Measurements from ENCODE around the gene VIM.
A peak's percentile ranks its signal among the peaks of the same experiment; 100 is the strongest.

The VIM gene

DNA sequence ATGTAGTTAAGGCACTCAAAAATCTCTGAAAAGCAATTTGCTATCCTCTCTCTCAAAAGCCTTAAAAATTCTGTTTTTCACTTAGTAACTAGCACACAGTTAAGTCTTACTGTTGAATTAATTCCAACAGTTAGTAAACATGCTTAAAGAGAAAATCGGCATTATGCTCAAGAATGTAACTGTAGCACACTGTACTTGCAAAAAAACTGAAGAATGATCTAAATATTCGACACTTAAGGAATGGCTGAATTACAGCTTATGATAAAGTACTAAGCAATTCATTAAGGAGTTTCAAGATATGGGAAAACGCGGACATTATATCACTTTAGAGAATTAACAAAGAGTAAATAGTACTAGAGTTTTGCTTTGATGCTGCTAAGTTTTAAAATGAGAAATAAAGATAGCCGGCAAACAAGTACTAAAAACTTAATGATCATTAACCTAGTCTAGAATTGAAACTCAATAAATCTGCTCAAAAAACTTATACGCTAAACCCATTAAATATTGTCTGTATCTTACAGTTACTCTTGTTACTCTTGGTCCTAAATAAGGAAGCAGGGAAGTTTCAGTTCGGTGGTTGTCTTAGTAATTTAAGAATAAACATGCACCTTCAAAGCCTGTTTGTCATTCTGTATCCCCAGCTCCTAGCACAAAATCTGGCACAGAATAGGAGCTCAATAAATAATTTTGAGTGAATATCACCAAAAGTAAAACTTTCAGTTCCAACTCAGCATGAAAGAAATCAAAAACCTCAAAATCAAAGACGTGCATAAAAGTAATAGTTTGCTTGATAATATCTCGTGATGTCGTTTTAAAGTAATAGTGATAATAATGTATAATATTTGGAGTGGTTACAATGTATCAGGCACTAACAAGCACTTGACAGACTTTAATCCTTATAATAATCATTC lies 27.8 kb upstream of the VIM start:
- no peak overlapping the region for H2BK15ac ChIP-seq (ENCODE audit: low read length)
- peaks cover 0 to 14% of the 10 kb centered on the region in 2 donors for H3K9me3 ChIP-seq (replicated peaks in 1 of 2; ENCODE audit: control insufficient read depth in 2 of 2, insufficient read depth in 1 of 2, low read depth in 1 of 2, low read length in 2 of 2)
- H3K36me3 ChIP-seq (replicated peaks in 1 of 2; ENCODE audit: control insufficient read depth in 2 of 2, insufficient read depth in 2 of 2, low read length in 2 of 2), result peaks cover 0 to 2% of the 10 kb centered on the region in 2 donors
- H3K27me3 ChIP-seq (ENCODE audit: control insufficient read depth in 3 of 3, insufficient read depth in 3 of 3, low read depth in 1 of 3, low read length in 3 of 3), result no peaks in the 10 kb centered on the region
- no peak overlapping the region for H3K23ac ChIP-seq (ENCODE audit: low read depth, low read length, poor library complexity)
- H2BK120ac ChIP-seq (ENCODE audit: low read depth, low read length), result no peak overlapping the region
- no peak overlapping the region for H3K18ac ChIP-seq (ENCODE audit: low read length)
- H4K8ac ChIP-seq (ENCODE audit: low read depth, low read length), result no peak overlapping the region
- WGBS, 2 donors (ENCODE audit: extremely low coverage in 2 of 2, insufficient read length in 2 of 2, insufficient replicate concordance in 1 of 2), result no CpG with 5 or more reads among the region's 10 CpGs
- H2AK5ac ChIP-seq (ENCODE audit: low read depth, low read length), result no peak overlapping the region
- no peak overlapping the region for H2BK12ac ChIP-seq (ENCODE audit: low read length)
- no peak overlapping the region for H2BK5ac ChIP-seq (ENCODE audit: low read length)
- peak overlapping the region; percentile 34 for H3K27ac ChIP-seq (replicated peaks; ENCODE audit: low read length)
- no peak overlapping the region for H2AFZ ChIP-seq (ENCODE audit: low read length)
- H3K79me1 ChIP-seq (ENCODE audit: low read depth, low read length), result peaks cover 2% of the 10 kb centered on the region
- H3K4ac ChIP-seq (ENCODE audit: low read length), result no peak overlapping the region
- H4K91ac ChIP-seq (ENCODE audit: low read depth, low read length, poor library complexity), result no peak overlapping the region
- no peak for DNase-seq (ENCODE audit: low spot score)
- H3K4me1 ChIP-seq (ENCODE audit: control insufficient read depth in 2 of 2, insufficient read depth in 1 of 2, low read depth in 1 of 2, low read length in 2 of 2), result peaks cover 5 to 15% of the 10 kb centered on the region in 2 donors
- peak overlapping the region; percentile 88 for H3K4me2 ChIP-seq (ENCODE audit: insufficient read depth, low read length, poor library complexity, severe bottlenecking)
- H3K4me3 ChIP-seq (ENCODE audit: low read length in 2 of 2), result peak overlapping the region in 1 of 2 donors; percentile 56
- H3K14ac ChIP-seq (ENCODE audit: low read length), result no peak overlapping the region
- H3K9ac ChIP-seq (ENCODE audit: low read depth, low read length, poor library complexity), result no peak overlapping the region

DNA sequence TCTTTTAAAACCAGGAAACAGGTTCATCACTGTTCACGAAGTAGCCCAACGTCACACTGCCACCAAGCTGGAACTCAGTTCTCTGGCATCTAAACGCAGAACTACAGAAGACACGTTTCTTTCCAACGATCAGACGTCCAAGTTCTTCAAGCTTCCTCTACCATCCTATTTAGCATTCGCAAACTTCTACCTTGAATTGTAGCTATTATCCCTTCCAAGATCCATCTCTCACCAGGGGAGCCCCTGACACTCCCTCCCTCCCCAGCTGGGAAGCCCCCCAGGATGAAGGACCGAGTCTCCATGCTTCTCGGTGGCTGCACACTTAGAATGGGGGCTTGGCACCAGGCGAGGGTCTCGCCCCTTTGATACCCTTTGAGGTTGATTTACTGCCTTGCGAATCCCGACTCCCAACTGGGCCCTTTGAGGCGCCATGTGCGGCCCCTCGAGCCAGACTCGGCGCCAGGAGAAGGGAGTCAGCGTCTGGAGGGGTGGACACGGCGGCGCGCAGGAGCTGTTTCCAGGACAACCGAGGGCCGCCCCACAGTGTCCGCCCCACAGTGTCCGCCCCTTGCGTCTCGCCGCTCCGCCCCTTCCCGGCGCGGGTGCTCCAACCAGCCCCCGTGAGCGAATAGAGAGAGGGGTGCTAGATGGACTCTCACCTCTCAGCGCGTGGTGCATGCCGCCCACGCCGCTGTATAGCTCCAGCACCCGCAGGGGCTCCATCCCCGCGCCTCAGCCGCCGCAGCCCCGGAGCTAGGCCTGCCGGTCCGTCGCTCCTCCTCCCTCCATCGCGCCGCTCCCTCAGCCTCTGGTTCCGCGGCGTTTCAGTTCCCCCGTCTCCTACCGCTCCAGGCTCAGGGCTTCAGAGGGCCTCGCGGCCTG lies 26.9 kb upstream of the VIM start, which contains the start of gene TRDMT1:
TRDMT1 (minus strand) TSS at position 761 of the 882 bp plus-strand sequence; CDS start at position 723, 38 bp downstream.
- no CpG with 5 or more reads among the region's 60 CpGs for WGBS, 2 donors (ENCODE audit: extremely low coverage in 2 of 2, insufficient read length in 2 of 2, insufficient replicate concordance in 1 of 2)
- H3K27me3 ChIP-seq (ENCODE audit: control insufficient read depth in 3 of 3, insufficient read depth in 3 of 3, low read depth in 1 of 3, low read length in 3 of 3), result no peaks in the 10 kb centered on the region
- no peak within 1 kb of the TSS for H3K14ac ChIP-seq (ENCODE audit: low read length)
- no peak within 1 kb of the TSS for H3K4ac ChIP-seq (ENCODE audit: low read length)
- peaks cover 2% of the 10 kb centered on the region for H3K79me1 ChIP-seq (ENCODE audit: low read depth, low read length)
- no peak within 1 kb of the TSS for H4K91ac ChIP-seq (ENCODE audit: low read depth, low read length, poor library complexity)
- DNase-seq (ENCODE audit: low spot score), result peak; percentile 96
- no peak within 1 kb of the TSS for H2AK5ac ChIP-seq (ENCODE audit: low read depth, low read length)
- H3K4me3 ChIP-seq (ENCODE audit: low read length in 2 of 2), result peak within 1 kb of the TSS; percentile 56 to 89
- H2BK12ac ChIP-seq (ENCODE audit: low read length), result no peak within 1 kb of the TSS
- H3K27ac ChIP-seq (replicated peaks; ENCODE audit: low read length), result peak within 1 kb of the TSS; percentile 99
- peak within 1 kb of the TSS; percentile 99 for H3K18ac ChIP-seq (ENCODE audit: low read length)
- peaks cover 0 to 2% of the 10 kb centered on the region in 2 donors for H3K36me3 ChIP-seq (replicated peaks in 1 of 2; ENCODE audit: control insufficient read depth in 2 of 2, insufficient read depth in 2 of 2, low read length in 2 of 2)
- H3K9ac ChIP-seq (ENCODE audit: low read depth, low read length, poor library complexity), result peak within 1 kb of the TSS; percentile 79
- H2AFZ ChIP-seq (ENCODE audit: low read length), result peak within 1 kb of the TSS; percentile 89
- H3K23ac ChIP-seq (ENCODE audit: low read depth, low read length, poor library complexity), result peak within 1 kb of the TSS; percentile 69
- H2BK5ac ChIP-seq (ENCODE audit: low read length), result peak within 1 kb of the TSS; percentile 93
- H3K4me1 ChIP-seq (ENCODE audit: control insufficient read depth in 2 of 2, insufficient read depth in 1 of 2, low read depth in 1 of 2, low read length in 2 of 2), result peaks cover 5 to 15% of the 10 kb centered on the region in 2 donors
- H3K4me2 ChIP-seq (ENCODE audit: insufficient read depth, low read length, poor library complexity, severe bottlenecking), result peak within 1 kb of the TSS; percentile 88
- H2BK120ac ChIP-seq (ENCODE audit: low read depth, low read length), result peak within 1 kb of the TSS; percentile 77
- H2BK15ac ChIP-seq (ENCODE audit: low read length), result no peak within 1 kb of the TSS
- H4K8ac ChIP-seq (ENCODE audit: low read depth, low read length), result peak within 1 kb of the TSS; percentile 92
- peaks cover 0 to 14% of the 10 kb centered on the region in 2 donors for H3K9me3 ChIP-seq (replicated peaks in 1 of 2; ENCODE audit: control insufficient read depth in 2 of 2, insufficient read depth in 1 of 2, low read depth in 1 of 2, low read length in 2 of 2)

DNA sequence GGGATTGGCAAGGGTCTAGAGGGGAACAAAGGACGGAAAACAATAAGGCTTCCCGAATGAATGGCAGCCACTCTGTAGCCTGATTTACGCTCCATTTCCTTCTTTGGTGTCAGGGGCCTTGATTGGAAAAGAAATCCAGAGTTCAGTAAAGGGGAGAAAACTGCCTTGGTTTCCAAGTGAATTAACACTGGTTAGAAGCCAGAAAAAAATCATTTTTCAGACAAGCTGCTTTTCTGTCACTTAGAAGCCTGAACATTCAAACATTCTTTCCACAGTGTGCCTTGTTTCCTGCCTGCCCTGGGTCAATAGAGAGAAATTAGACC lies 26.3 kb upstream of the VIM start:
- H4K91ac ChIP-seq (ENCODE audit: low read depth, low read length, poor library complexity), result no peak overlapping the region
- peaks cover 5 to 19% of the 10 kb centered on the region in 2 donors for H3K4me1 ChIP-seq (ENCODE audit: control insufficient read depth in 2 of 2, insufficient read depth in 1 of 2, low read depth in 1 of 2, low read length in 2 of 2)
- H3K18ac ChIP-seq (ENCODE audit: low read length), result no peak overlapping the region
- peak overlapping the region; percentile 89 for H2AFZ ChIP-seq (ENCODE audit: low read length)
- H3K9ac ChIP-seq (ENCODE audit: low read depth, low read length, poor library complexity), result no peak overlapping the region
- no peak overlapping the region for H3K14ac ChIP-seq (ENCODE audit: low read length)
- H2BK15ac ChIP-seq (ENCODE audit: low read length), result no peak overlapping the region
- no peaks in the 10 kb centered on the region for H3K27me3 ChIP-seq (ENCODE audit: control insufficient read depth in 3 of 3, insufficient read depth in 3 of 3, low read depth in 1 of 3, low read length in 3 of 3)
- no peak overlapping the region for H4K8ac ChIP-seq (ENCODE audit: low read depth, low read length)
- H2AK5ac ChIP-seq (ENCODE audit: low read depth, low read length), result no peak overlapping the region
- H3K4me2 ChIP-seq (ENCODE audit: insufficient read depth, low read length, poor library complexity, severe bottlenecking), result peak overlapping the region; percentile 29
- no peak overlapping the region for H2BK120ac ChIP-seq (ENCODE audit: low read depth, low read length)
- H3K4me3 ChIP-seq (ENCODE audit: low read length in 2 of 2), result peak overlapping the region; percentile 56 to 89
- H3K4ac ChIP-seq (ENCODE audit: low read length), result no peak overlapping the region
- peaks cover 1% of the 10 kb centered on the region for H3K79me1 ChIP-seq (ENCODE audit: low read depth, low read length)
- peaks cover 0 to 11% of the 10 kb centered on the region in 2 donors for H3K9me3 ChIP-seq (replicated peaks in 1 of 2; ENCODE audit: control insufficient read depth in 2 of 2, insufficient read depth in 1 of 2, low read depth in 1 of 2, low read length in 2 of 2)
- no CpG with 5 or more reads among the region's 3 CpGs for WGBS, 2 donors (ENCODE audit: extremely low coverage in 2 of 2, insufficient read length in 2 of 2, insufficient replicate concordance in 1 of 2)
- H3K36me3 ChIP-seq (replicated peaks in 1 of 2; ENCODE audit: control insufficient read depth in 2 of 2, insufficient read depth in 2 of 2, low read length in 2 of 2), result peaks cover 0 to under 1% of the 10 kb centered on the region in 2 donors
- peak overlapping the region; percentile 99 for H3K27ac ChIP-seq (replicated peaks; ENCODE audit: low read length)
- no peak for DNase-seq (ENCODE audit: low spot score)
- H2BK5ac ChIP-seq (ENCODE audit: low read length), result peak overlapping the region; percentile 93
- no peak overlapping the region for H2BK12ac ChIP-seq (ENCODE audit: low read length)
- H3K23ac ChIP-seq (ENCODE audit: low read depth, low read length, poor library complexity), result peak overlapping the region; percentile 69
